K562 (cell line): ENCODE measurements around the gene MAN2A1. TPM values are rescaled to one million over a fixed set of nuclear protein-coding genes. Genes with fewer than 3 reads are reported as not detected.

Experiments
- ATAC-seq: fragments of 200-7000 bp; cut with Tn5 transposase; 3 replicates; pipeline ENCODE4 v1.9.1; 2020; ENCODE audit warnings: moderate library complexity
- BruUV-seq: library from RNA; stranded (reverse); fragments of 400-500 nt; replicated peaks from 2 replicates; lab custom pipeline; 2021; lab: Mats Ljungman, UMichigan
- CTCF ChIA-PET: fragments of 300-600 bp; formaldehyde crosslinking; extraction: SDS; loops from one replicate; lab custom pipeline; 2021; ENCODE audit warnings: low intra/inter-chr PET ratio; lab: Yijun Ruan, JAX
- POLR2A ChIA-PET: fragments of 300-600, 350-650 bp; sonication (Branson Sonifier 250); formaldehyde crosslinking; extraction: SDS; loops from one replicate; lab custom pipeline; 2021; ENCODE audit warnings: antibody characterized with exemption, inconsistent platforms; lab: Yijun Ruan, JAX
- DNase-seq, 4 experiments: peaks; one replicate each; pipeline versions ENCODE4 v3.0.0 to v3.0.0-alpha.2; 2011 to 2018; ENCODE audit warnings: low spot score in 3 of 4, mixed read lengths in 3 of 4; ENCODE audit errors: extremely low read depth in 1 of 4
- FAIRE-seq: peaks from 2 replicates; lab custom pipeline; 2011; peaks lifted over from hg19 to GRCh38; lab: Jason Lieb, UNC
- H2AFZ ChIP-seq: 2 replicates; pipeline ENCODE4 v1.6.0; 2011; ENCODE audit warnings: low read depth, low read length, control low read depth, inconsistent platforms
- H3K27ac ChIP-seq: fragments of 200-600 bp; 3 replicates; pipeline ENCODE4 v1.8.0; 2011; ENCODE audit warnings: low read depth, mild to moderate bottlenecking, control low read depth, inconsistent platforms, low read length, moderate library complexity, mixed read lengths; ENCODE audit errors: extremely low read depth
- H3K27me3 ChIP-seq, 2 experiments: fragments of 300-600 bp in 1 of 2; 2 replicates in 1 of 2; 3 replicates in 1 of 2; pipeline versions ENCODE4 v1.6.0 to v1.8.0; 2011; ENCODE audit warnings: inconsistent platforms in 2 of 2, low read length in 2 of 2, mild to moderate bottlenecking in 1 of 2, mixed read lengths in 1 of 2, moderate library complexity in 1 of 2; ENCODE audit not compliant: control insufficient read depth in 2 of 2, insufficient read depth in 2 of 2
- H3K36me3 ChIP-seq: fragments of 300-600 bp; 3 replicates; pipeline ENCODE4 v1.8.0; 2011; ENCODE audit warnings: mild to moderate bottlenecking, low read length, inconsistent platforms; ENCODE audit not compliant: control insufficient read depth, insufficient read depth
- H3K4me1 ChIP-seq, 2 experiments: fragments of 200-600 bp in 1 of 2; replicated peaks in 1 of 2; 2 replicates in 1 of 2; 3 replicates in 1 of 2; pipeline versions ENCODE4 v1.5.1 to v1.8.0; 2011; ENCODE audit warnings: inconsistent platforms in 2 of 2, low read length in 2 of 2, mild to moderate bottlenecking in 1 of 2, mixed read lengths in 1 of 2, moderate library complexity in 1 of 2; ENCODE audit not compliant: control insufficient read depth in 2 of 2, insufficient read depth in 2 of 2
- H3K4me2 ChIP-seq: 2 replicates; pipeline ENCODE4 v1.6.1; 2011; ENCODE audit warnings: low read length, control low read depth, inconsistent platforms, mixed read lengths; ENCODE audit not compliant: insufficient read depth
- H3K4me3 ChIP-seq: fragments of 200-600 bp; sonication (generic), shearing (Covaris generic); 2 replicates; pipeline ENCODE4 v1.5.1; 2016; ENCODE audit warnings: control low read depth, inconsistent platforms
- H3K79me2 ChIP-seq: fragments of 200-600 bp; 3 replicates; pipeline ENCODE4 v1.8.0; 2011; ENCODE audit warnings: low read length, inconsistent platforms; ENCODE audit not compliant: control insufficient read depth, insufficient read depth
- H3K9ac ChIP-seq, 2 experiments: 2 replicates each; pipeline versions ENCODE4 v1.6.0 to v1.6.1; 2011; ENCODE audit warnings: low read depth in 2 of 2, low read length in 2 of 2, control low read depth in 1 of 2, inconsistent platforms in 1 of 2, mild to moderate bottlenecking in 1 of 2, mixed read lengths in 1 of 2; ENCODE audit not compliant: insufficient read depth in 1 of 2
- H3K9me1 ChIP-seq: one replicate; pipeline ENCODE4 v1.6.0; 2011; ENCODE audit warnings: inconsistent platforms, mild to moderate bottlenecking, low read length, moderate library complexity; ENCODE audit not compliant: control insufficient read depth, insufficient read depth
- H3K9me3 ChIP-seq: replicated peaks from 2 replicates; pipeline ENCODE4 v1.5.1; 2011; ENCODE audit warnings: low read depth, low read length, inconsistent platforms; ENCODE audit not compliant: control insufficient read depth, insufficient read depth
- H4K20me1 ChIP-seq: replicated peaks from 2 replicates; pipeline ENCODE4 v1.6.1; 2011; ENCODE audit warnings: low read length, inconsistent platforms, mixed read lengths; ENCODE audit not compliant: control insufficient read depth, insufficient read depth
- ADNP ChIP-seq: fragments of 200-800 bp; sonication (Bioruptor generic); IDR thresholded peaks from 2 replicates; pipeline ENCODE4 v1.6.1; 2016; ENCODE audit warnings: missing genetic modification characterization, missing compliant biosample characterization
- ARID2 ChIP-seq: fragments of 450-650 bp; IDR thresholded peaks from 2 replicates; pipeline ENCODE4 v1.6.1; 2017; ENCODE audit warnings: antibody characterized with exemption, mild to moderate bottlenecking
- CBX5 ChIP-seq: IDR thresholded peaks from 2 replicates; pipeline ENCODE4 v1.6.1; 2014; ENCODE audit warnings: low read depth, borderline replicate concordance
- ETV1 ChIP-seq: fragments of 450-650 bp; conservative IDR thresholded peaks from 2 replicates; pipeline ENCODE4 v1.6.1; 2016; ENCODE audit warnings: missing genetic modification characterization, control low read depth, low read depth, missing compliant biosample characterization
- FOXK1 ChIP-seq: sonication (generic); formaldehyde crosslinking; IDR thresholded peaks from 2 replicates; pipeline ENCODE4 v1.8.0; 2022; ENCODE audit warnings: missing genetic modification reagents, mild to moderate bottlenecking, borderline replicate concordance
- GATA2 ChIP-seq: sonication (generic); formaldehyde crosslinking; IDR thresholded peaks from 2 replicates; pipeline ENCODE4 v1.4.0; 2020; ENCODE audit warnings: mild to moderate bottlenecking, missing genetic modification reagents
- HDAC8 ChIP-seq: fragments of 450-650 bp; IDR thresholded peaks from 2 replicates; pipeline ENCODE4 v1.6.1; 2016; ENCODE audit warnings: mild to moderate bottlenecking, missing genetic modification characterization, moderate library complexity, missing compliant biosample characterization
- KLF10 ChIP-seq: fragments of 250-450 bp; sonication (Bioruptor Pico); IDR thresholded peaks from 2 replicates; pipeline ENCODE4 v1.6.1; 2021; ENCODE audit warnings: matching md5 sums
- MBD2 ChIP-seq: sonication (generic); IDR thresholded peaks from 2 replicates; pipeline ENCODE4 v1.6.1; 2016; ENCODE audit warnings: low read depth, borderline replicate concordance
- NR4A1 ChIP-seq, 2 experiments: fragments of 250-450 bp in 1 of 2; fragments of 450-650 bp in 1 of 2; sonication (Bioruptor Pico) in 1 of 2; IDR thresholded peaks; 2 replicates each; pipeline versions ENCODE4 v1.4.0 to v1.6.1; 2016 to 2020; ENCODE audit warnings: mild to moderate bottlenecking in 2 of 2, missing compliant biosample characterization in 1 of 2, missing genetic modification characterization in 1 of 2, moderate library complexity in 1 of 2
- RBM34 ChIP-seq: fragments of 200-400 bp; formaldehyde crosslinking; IDR thresholded peaks from 2 replicates; pipeline ENCODE4 v1.6.1; 2018; ENCODE audit warnings: low read length, borderline replicate concordance; ENCODE audit not compliant: insufficient read depth
- RCOR1 ChIP-seq, 2 experiments: IDR thresholded peaks; 2 replicates each; pipeline ENCODE4 v1.6.1; 2012; ENCODE audit warnings: low read depth in 2 of 2, low read length in 2 of 2, borderline replicate concordance in 1 of 2, improper control_type of control experiment in 1 of 2
- SRSF3 ChIP-seq: fragments of 200-400 bp; formaldehyde crosslinking; IDR thresholded peaks from 2 replicates; pipeline ENCODE4 v1.6.1; 2016; ENCODE audit warnings: mild to moderate bottlenecking, low read length, moderate library complexity; ENCODE audit not compliant: insufficient read depth
- YBX1 ChIP-seq: fragments of 450-650 bp; IDR thresholded peaks from 2 replicates; pipeline ENCODE4 v1.7.1; 2016; ENCODE audit warnings: mild to moderate bottlenecking
- ZNF311 ChIP-seq: fragments of 250-450 bp; sonication (Bioruptor Pico); IDR thresholded peaks from 2 replicates; pipeline ENCODE4 v1.4.0; 2020; ENCODE audit warnings: mild to moderate bottlenecking, moderate library complexity
- WGBS: fragments of 100-300 bp; shearing (Covaris generic); methylation state at CpG from one replicate; pipeline ENCODE4 v1.1.6; 2016; ENCODE audit warnings: low coverage, mixed read lengths; ENCODE audit not compliant: insufficient coverage; ENCODE audit errors: missing lambda C conversion rate; 5-methylcytosine and 5-hydroxymethylcytosine counted together
- in situ Hi-C: fragments of 300-500 bp; cut with MboI; formaldehyde crosslinking; loops from 4 replicates; pipeline ENCODE4 v1.15.0; 2018; ENCODE audit warnings: inconsistent platforms, mixed read lengths
- intact Hi-C: fragments of 100-400 bp; cut with micrococcal nuclease; formaldehyde crosslinking; loops from 2 replicates; pipeline ENCODE4 v1.14.2; 2022
- polyA plus RNA-seq, 8 experiments: library from polyadenylated mRNA; depleted of rRNA in 4 of 8; stranded (reverse) in 5 of 8; unstranded in 3 of 8; fragments of >200 nt; fragmentation: Nextera tagmentation in 2 of 8; fragmentation: Illumina TruSeq in 1 of 8; extraction: Ambion mirVana in 2 of 8; extraction: Trizol in 1 of 8; gene quantifications; 2 replicates each; pipeline versions ENCODE4 v1.2.1 to v1.2.3, GENCODE V29; 2011 to 2014; ENCODE audit warnings: inconsistent platforms in 1 of 8, missing spikeins in 1 of 8
- total RNA-seq, 7 experiments: library from RNA; depleted of rRNA in 6 of 7; stranded (reverse); fragments of >200 nt in 6 of 7; fragmentation: Illumina TruSeq in 2 of 7; extraction: Trizol in 2 of 7; gene quantifications; 2 replicates each; pipeline versions ENCODE4 v1.2.1 to v1.2.3, GENCODE V29; 2011 to 2021; ENCODE audit warnings: low replicate concordance in 1 of 7
- TF ChIP-seq, protein P1 (sequence below), 2 experiments: fragments of 250-450 bp in 1 of 2; fragments of 450-650 bp in 1 of 2; sonication (Bioruptor Pico) in 1 of 2; IDR thresholded peaks; 2 replicates each; pipeline versions ENCODE4 v1.6.1 to v1.8.0; 2016 to 2021; ENCODE audit warnings: mild to moderate bottlenecking in 2 of 2, moderate library complexity in 2 of 2, missing compliant biosample characterization in 1 of 2, missing genetic modification characterization in 1 of 2

The MAN2A1 gene
- total and polyA plus RNA-seq, 9 of the 15 experiments (the other 6 are each of a cell fraction or from before 2014, with no cell fraction given) = 5.2 to 32.0 (median 19.8) TPM

DNA sequence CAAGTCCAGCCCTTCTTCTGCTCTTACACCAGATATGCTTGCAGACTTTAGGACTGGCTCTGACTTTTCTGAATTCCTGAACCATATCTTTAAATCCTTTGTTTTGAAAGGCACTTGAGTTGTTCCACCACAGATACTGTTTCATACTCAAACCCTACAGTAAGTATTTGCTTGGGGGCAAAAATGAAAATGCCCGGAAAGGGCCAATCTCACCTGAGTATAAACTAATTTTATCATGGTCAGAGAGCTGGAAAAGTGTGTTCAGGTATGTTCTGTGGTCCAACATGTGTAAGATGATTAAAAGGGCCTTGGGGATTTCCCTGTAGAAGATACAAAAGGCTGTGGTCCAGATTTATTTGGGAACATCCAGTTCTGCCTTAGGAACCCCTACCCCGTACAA lies 225.2 kb downstream of the MAN2A1 start:
- Histone ChIP-seq H3K9me3 (no peaks in the 10 kb centered on the region), H3K27me3 (no peaks in the 10 kb centered on the region; a peak in 1 of 5 replicates), H3K9me1 (no peaks in the 10 kb centered on the region), H3K79me2 (no peaks in the 10 kb centered on the region), H4K20me1 (no peaks in the 10 kb centered on the region), H2AFZ (no peak overlapping the region), H3K36me3 (no peaks in the 10 kb centered on the region), H3K9ac (no peak overlapping the region), H3K27ac (no peak overlapping the region), H3K4me1 (no peaks in the 10 kb centered on the region), H3K4me3 (no peak overlapping the region), H3K4me2 (no peak overlapping the region)
- no TSS peak for BruUV-seq
- POLR2A ChIA-PET = no interaction called here
- intact Hi-C loops = no loop called here
- CTCF ChIA-PET = no interaction called here
- in situ Hi-C loops = no loop called here
- 0% methylated on average over 2 of the region's 2 CpGs for WGBS
- ATAC-seq (no peak), DNase-seq (no peak), FAIRE-seq (no peak)
- no peak for TF ChIP-seq NR4A1 (CRISPR knock-in tag; IDR thresholded peaks at IDR 0.05)
- no peak for TF ChIP-seq NR4A1 (tag; IDR thresholded peaks at IDR 0.05)
- TF ChIP-seq KLF10 (CRISPR knock-in tag) = no peak
- TF ChIP-seq ZNF311 (CRISPR knock-in tag) = no peak
- no peak for TF ChIP-seq RBM34
- TF ChIP-seq YBX1 = no peak
- TF ChIP-seq ETV1 (tag) = no peak
- TF ChIP-seq RCOR1 (IDR thresholded peaks at IDR 0.05; ENCODE audit: borderline replicate concordance in 1 of 2, low read depth in 2 of 2, low read length in 2 of 2) = no peak
- TF ChIP-seq MBD2 = no peak
- no peak for TF ChIP-seq ADNP
- no peak for TF ChIP-seq GATA2 (CRISPR knock-in tag)
- TF ChIP-seq, protein P1, sequence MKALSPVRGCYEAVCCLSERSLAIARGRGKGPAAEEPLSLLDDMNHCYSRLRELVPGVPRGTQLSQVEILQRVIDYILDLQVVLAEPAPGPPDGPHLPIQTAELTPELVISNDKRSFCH (CRISPR knock-in tag; IDR thresholded peaks at IDR 0.05) = no peak
- TF ChIP-seq, protein P1 (tag; IDR thresholded peaks at IDR 0.05) = no peak
- TF ChIP-seq CBX5 = no peak
- TF ChIP-seq SRSF3 = no peak
- TF ChIP-seq HDAC8 (tag) = no peak
- TF ChIP-seq ARID2 = no peak
- TF ChIP-seq FOXK1 (CRISPR knock-in tag) = no peak
